ENCODE measurements around the gene CNTFR.
A peak's percentile ranks its signal among the peaks of the same experiment; 100 is the strongest.
"Not testable (repeated sequence)": the region's sequence is repeated elsewhere in the genome, so short reads cannot be mapped to it uniquely, and the experiment has no call there.

Gene CNTFR

DNA sequence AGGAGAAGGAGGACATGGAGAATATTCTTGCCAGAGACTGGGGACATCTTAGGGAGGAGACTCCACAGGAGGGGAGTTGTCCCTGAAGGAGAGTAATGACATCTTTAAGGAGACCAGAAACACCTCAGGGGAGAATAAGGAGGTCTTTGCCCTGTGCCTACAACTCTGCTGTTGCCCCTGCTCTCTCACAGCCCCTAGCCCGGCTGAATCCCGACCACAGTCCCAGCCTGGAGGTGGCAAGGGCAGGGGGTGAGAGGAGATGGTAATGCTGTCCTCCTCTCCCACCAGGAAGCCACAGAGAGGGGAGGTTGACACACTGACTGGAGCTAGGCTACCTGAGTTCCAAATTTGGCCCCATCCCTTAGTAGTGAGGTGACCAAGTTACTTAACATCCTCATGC, 36.5 kb downstream of the CNTFR start:
- no peak for DNase-seq

- DNase-seq: no peak
These were observed 36.9 kb downstream of the CNTFR start for GRCh38 chr9:34552606-34552981.

DNA sequence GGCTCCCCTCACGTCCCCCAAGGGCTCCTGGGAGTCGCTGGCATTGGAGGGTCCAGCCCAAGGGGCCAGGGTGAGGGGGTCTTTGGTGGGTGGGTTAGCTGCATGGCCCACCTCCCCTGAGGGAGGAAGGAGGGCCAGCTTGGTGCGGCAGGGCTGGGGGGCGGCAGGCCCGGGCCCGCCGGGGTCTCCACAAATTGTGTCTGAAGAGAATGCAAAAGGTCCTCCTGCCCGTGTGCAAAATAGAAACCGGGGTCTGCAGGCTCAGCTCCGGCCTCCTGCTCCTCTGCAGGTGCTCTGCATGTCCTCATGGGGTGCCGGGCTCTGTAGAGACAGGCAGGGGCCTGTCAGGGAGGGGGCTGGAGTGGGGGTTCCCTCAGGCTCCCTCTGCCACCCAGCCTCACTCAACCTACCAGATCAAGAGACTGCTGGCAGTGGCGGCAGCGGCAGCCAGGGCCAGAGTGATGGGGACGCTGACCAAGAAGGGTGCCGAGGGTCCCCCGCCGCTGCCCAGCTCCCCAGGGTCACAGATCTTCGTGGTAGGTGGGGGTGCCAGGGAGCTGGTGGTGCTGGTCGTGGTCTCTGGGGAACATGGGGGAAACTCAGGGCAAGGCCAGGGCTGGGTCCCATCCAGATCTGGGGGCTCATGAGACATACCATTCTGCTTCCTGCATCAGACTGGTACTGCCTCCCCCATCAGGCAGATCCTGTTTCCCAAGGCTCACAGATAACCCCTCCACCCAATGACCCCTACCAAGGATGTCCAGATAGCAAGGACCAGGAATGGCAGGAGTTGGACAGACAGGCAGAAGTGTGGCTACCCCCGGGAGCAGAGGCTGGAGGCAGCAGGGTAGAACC, 37.5 kb downstream of the CNTFR start:
- no peak for DNase-seq

GRCh38 chr9:34550681-34551270, 38.7 kb downstream of the CNTFR start:
- DNase-seq: no peak

GRCh38 chr9:34550016-34550680, 39.4 kb downstream of the CNTFR start:
- DNase-seq: no peak

- DNase-seq: no peak
These were observed 40.2 kb downstream of the CNTFR start for GRCh38 chr9:34549407-34549732.

DNA sequence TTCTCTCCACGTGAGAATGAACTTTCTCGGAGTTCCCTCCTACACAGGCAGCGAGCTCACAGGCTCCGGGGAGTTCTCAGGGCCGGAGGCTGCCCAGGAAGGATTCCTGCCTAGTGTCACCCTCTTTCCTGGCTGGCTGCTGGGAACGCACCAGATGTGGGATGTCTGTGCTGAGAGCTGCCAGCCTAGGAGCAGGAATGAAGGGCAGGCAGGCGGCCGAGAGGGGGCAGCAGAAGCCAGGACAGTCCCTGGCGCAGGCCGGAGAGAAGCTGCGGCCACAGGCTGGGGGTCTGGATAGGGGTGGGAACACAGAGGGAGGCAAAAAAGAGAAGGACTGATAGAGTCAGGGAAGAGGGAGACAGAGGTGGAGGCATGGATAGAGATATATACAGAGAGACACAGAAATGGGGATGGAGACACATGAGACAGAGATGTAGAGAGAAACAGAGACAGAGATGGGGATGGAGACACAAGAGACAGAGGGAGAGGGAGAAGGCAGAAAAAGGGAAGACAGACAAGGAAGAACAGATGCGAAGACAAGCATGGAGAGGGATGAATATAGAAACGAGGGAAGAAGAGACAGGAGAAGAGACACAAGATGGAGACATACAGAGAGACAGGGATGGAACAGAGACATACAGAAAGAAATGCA, 41.4 kb downstream of the CNTFR start:
- DNase-seq: peak; percentile 48

- DNase-seq: peak; percentile 64
These were observed 42.4 kb downstream of the CNTFR start for GRCh38 chr9:34546834-34547827.

- DNase-seq: no peak
These were observed 43.3 kb downstream of the CNTFR start for GRCh38 chr9:34546102-34546833.

DNA sequence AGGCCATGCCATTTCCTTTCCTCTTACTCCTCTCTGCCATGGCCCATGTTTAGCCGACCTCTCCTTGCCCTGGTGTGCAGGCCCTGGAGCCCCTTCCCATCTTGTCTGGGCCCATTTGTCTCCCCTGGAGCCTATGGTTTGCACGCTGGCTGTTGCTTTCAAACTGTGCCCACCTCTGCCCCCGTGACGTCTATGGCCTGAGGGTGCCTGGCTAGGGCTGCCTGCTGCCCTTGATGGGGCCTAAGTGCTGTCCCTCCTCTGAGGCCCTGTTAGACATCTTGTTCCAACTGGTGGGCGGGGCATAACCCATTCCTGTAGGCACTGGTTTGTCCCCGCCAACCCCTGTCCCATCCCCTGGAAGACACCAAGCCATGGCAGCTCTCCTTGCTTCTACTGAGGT, 44.0 kb downstream of the CNTFR start:
- no peak for DNase-seq

DNA sequence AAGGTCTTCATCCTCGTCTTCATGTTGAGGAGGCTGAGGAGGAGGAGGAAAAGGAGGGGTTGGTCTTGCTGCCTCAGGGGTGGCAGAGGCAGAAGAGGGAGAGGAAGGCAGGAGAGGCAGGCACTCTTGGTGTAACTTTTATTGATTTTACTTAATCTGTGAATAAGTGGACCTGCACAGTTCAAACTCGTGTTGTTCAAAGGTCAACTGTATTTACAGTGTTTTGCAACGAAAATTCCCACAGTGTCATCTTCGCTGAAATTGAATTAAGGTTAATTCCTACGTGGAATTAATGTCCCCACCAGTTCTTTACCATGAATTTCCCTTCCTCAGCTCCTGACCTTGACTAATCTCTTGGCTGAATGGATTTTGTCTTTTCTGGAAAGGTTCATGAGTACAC, 45.5 kb downstream of the CNTFR start:
- DNase-seq: no peak

- DNase-seq: no peak
These were observed 48.0 kb downstream of the CNTFR start for GRCh38 chr9:34541540-34541939.

DNA sequence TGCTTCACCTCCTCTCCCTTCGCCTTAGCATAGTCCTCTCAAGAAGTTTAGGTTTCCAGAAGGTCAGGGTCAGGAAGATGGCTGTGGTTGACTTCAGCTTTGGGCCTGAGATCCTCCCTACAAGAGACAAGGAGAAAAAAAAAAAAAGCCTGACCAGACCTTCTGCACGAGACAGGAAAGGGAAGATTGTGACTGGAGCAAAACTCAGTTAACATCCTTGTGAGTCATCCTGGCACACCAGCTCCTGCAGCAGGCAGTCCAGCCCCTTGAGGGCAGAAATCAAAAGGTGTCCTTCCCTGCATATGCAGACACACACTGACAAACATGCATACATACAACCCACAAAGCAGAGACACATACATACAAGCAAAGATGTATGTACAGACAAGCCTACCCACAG, 48.7 kb downstream of the CNTFR start:
- DNase-seq: no peak

- DNase-seq: no peak
These were observed 52.8 kb downstream of the CNTFR start for GRCh38 chr9:34536685-34537084.

GRCh38 chr9:34532041-34532440, 57.5 kb downstream of the CNTFR start:
- not testable (repeated sequence) for DNase-seq

GRCh38 chr9:34526026-34526425, 63.5 kb downstream of the CNTFR start:
- DNase-seq: no peak

GRCh38 chr9:34524349-34524748, 65.2 kb downstream of the CNTFR start:
- DNase-seq: no peak

- peak; percentile 92 for DNase-seq
These were observed 66.3 kb downstream of the CNTFR start, which contains the start of gene ENHO for GRCh38 chr9:34522971-34523797. ENHO (minus strand) TSS chr9:34522990; CDS start chr9:34521695, 1,295 bp downstream.

DNA sequence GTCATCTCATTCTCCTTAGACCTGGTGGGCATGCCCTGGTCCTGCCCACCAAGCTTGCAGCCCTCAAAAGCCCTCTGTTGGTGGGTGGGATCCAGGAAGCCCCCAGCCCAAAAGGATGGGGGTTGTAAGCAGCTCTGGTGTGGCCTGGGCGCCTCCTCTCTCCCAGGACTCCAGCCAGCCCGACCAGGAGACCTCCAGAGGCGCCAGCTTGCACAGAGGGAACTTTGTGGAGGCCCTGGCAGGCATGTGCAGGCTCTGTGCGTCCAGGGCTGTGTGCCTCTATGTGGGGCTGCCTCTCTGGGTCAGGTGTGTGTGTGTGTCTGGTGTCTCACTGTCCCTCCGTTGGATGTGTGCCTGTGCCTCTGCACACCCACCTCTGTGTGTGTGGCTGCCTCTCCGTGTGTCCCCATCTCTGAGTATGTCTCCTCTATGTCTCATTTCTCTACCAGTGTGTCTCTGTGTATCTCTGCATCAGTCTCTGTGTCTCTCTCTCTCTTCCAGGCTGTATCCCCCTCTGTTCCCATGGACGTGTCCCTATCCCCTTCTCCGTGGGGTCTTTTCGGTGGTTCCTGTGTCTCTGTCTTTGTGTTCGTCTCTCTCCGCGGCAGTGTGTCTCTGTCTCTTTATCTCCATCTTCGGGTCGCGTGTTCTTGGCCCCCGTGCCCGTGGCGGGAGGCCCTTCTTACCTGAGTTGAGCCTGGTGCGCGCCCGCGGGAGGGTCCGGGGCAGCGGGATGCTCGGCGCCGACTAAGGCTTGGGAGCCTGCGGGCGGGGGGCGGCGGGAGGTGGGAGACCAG, 67.2 kb downstream of the CNTFR start:
- no peak for DNase-seq

Measured in COR-L47 (cell line).